ENCODE results near the gene CCDC85A.

CCDC85A gene

DNA sequence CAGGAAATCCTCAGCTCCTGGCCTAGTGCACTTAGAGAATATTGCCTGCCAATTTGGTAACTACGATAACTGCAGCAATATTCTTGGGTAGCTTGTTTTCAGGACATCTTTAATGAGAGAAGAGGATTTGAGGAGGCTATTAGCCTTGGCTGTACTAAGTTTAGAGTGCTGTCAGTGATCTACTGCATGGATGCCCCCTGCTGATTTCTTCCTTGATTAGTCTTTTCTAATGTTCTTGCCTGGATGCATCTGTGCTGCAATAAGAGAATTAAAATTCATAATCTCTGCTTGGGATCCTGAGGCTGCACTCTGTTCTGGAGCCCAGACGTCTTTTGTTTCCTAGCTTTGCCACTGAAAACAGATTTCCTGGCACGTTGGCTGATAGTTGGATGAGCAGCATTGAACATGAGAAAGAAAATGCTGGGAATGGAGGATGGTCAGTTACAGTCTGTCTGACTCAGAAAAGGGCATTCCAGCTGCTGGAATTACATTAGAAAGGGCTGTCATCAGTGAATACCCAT lies 115.4 kb downstream of the CCDC85A start:
- no peak for DNase-seq (ENCODE audit: low read depth)

- no peak for DNase-seq (ENCODE audit: low read depth)
Observed at GRCh38 chr2:56309626-56310170, 125.9 kb downstream of the CCDC85A start.

- no peak for DNase-seq (ENCODE audit: low read depth)
Observed at GRCh38 chr2:56313500-56313921, 129.7 kb downstream of the CCDC85A start.

- DNase-seq (ENCODE audit: low read depth): no peak
Observed at GRCh38 chr2:56314371-56314770, 130.6 kb downstream of the CCDC85A start.

DNA sequence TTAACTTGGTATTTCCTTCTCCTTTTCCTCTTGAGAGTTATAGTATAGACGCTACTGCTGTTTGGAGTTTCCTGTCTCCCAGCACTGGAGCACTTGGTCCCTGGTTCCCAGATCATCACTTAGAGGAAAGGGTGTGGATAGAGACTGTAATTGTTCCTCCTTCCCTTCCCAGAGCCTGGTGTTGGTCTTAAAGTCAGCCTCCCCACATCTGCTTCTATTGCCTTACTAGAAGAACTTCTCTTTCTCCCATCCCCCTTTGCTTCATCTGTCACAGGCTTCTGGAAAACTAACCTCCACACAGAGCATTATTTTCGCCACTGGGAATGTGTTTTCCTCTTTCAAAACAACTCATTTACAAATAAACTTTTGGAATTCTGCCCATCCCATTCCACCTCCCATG lies 131.0 kb downstream of the CCDC85A start:
- DNase-seq (ENCODE audit: low read depth): no peak

GRCh38 chr2:56315376-56315775 lies 131.6 kb downstream of the CCDC85A start:
- DNase-seq (ENCODE audit: low read depth): no peak

- no peak for DNase-seq (ENCODE audit: low read depth)
Observed at GRCh38 chr2:56316011-56316410, 132.2 kb downstream of the CCDC85A start.

DNA sequence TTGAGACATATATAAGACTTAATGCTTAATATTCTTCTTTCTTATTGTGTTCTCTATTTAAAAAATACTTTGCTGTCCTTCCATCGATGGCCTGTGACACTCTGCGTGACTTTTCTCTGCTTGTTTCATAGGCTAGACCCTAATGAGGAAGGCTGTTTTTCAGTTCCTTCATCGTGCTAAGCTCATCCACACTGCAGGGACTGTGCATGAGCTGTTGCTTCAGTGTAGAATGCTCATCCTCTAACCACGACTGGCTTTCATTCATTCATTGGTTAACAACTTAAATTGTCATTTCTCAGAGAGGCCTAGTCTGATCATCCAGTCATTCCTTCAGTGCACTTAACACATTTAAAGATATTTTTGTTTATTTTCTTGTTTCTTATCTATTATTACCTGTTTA lies 134.4 kb downstream of the CCDC85A start:
- DNase-seq (ENCODE audit: low read depth): no peak

DNA sequence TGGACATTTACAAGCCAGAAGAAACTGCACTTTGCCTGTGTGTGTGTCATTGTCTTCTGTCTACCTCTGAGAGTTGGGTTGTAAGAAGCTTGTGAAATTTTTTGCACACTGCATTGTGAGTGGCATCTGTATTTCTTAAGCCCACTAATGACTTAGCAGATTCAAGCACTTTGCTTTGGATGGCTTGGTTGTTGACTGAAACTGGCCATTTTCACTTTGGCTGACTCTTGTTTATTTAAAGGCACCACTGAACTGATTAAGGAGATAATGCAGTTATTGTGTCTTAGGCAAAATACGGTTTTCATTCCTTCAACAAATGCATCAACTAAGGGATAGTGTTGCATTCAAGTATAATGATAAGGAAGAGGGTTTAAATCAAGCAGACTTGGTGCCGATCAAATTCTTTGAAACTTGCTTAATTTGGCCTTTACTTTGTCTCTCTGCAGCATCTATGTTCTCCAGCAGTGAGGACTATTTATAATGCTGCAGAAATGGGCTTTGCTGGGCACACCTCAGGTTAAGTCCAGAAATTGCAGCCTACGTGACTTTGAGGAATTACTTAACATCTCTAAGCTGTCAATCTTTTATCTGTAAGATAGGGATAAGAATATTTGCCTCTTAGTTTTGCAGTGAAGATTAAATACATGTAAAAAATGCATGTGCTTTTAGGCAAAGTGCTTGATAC lies 142.0 kb downstream of the CCDC85A start:
- DNase-seq (ENCODE audit: low read depth): no peak

- DNase-seq (ENCODE audit: low read depth): no peak
Observed at GRCh38 chr2:56326346-56326741, 142.6 kb downstream of the CCDC85A start.

- DNase-seq (ENCODE audit: low read depth): no peak
Observed at GRCh38 chr2:56331810-56332209, 148.0 kb downstream of the CCDC85A start.

GRCh38 chr2:56333812-56334485 lies 150.2 kb downstream of the CCDC85A start:
- DNase-seq (ENCODE audit: low read depth): no peak

- DNase-seq (ENCODE audit: low read depth): peak; percentile 15
Observed at GRCh38 chr2:56334622-56335021, 150.8 kb downstream of the CCDC85A start.

GRCh38 chr2:56335101-56335500 lies 151.3 kb downstream of the CCDC85A start:
- no peak for DNase-seq (ENCODE audit: low read depth)

DNA sequence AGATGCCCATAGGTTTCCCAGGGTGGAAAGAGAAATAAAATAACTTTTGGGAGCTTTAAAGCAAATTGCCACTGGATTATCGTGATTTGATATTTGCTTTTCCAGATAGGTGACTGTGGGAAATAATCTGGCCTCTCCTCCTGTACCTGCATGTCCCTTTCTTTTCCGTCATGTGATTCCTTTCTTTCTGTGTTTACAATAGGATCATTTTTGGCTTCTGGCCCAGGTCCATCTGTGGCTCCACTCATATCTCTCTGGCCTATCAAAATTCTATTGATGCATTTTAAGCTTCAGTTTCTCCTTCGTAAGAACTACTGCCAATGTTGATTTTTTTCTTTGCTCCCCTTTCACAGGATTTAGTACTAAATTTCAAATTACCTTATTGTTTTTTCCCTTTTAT lies 153.6 kb downstream of the CCDC85A start:
- no peak for DNase-seq (ENCODE audit: low read depth)

GRCh38 chr2:56338232-56338631 lies 154.4 kb downstream of the CCDC85A start:
- no peak for DNase-seq (ENCODE audit: low read depth)

GRCh38 chr2:56344771-56345170 lies 161.0 kb downstream of the CCDC85A start:
- no peak for DNase-seq (ENCODE audit: low read depth)

DNA sequence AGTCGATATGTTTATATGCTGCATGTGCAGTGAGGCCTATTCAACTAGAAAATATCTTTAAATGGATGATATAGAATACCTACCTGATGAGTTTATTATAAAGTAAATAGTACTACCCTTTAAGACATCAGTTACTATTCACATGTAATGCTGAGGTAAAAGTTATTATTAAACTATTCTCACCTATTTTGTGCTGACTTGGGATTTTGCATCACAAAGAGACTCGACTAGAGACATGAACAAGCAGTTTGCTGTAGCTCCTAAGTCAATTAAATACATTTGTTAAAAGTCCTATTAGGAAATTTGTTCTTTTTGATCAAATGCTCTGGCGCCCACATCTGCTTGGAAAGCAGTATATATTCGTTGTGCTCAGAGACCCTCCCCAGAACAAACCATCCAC lies 164.1 kb downstream of the CCDC85A start:
- DNase-seq (ENCODE audit: low read depth): no peak

GRCh38 chr2:56348392-56349210 lies 164.8 kb downstream of the CCDC85A start:
- DNase-seq (ENCODE audit: low read depth): no peak

GRCh38 chr2:56357655-56358295 lies 174.0 kb downstream of the CCDC85A start:
- peak; percentile 15 for DNase-seq (ENCODE audit: low read depth)

GRCh38 chr2:56361844-56362243 lies 178.1 kb downstream of the CCDC85A start:
- DNase-seq (ENCODE audit: low read depth): no peak

DNA sequence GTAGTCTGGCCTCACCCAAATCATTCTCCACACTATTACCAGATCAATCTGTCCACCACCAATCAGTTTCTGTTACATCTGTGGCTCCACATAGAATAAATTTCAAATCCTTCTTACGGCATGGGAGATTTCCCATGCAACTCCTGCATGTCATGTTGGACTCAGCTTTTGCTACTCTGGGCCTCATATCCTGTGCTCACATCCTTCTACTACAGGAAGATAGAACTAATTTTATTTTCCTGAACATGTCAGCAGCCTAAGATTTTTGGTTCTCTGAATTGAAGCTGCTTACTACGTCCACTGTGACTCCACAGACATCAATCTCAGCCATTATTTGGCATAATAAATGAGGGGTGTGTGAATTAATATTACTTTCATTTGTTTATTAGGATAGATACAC lies 181.1 kb downstream of the CCDC85A start:
- no peak for DNase-seq (ENCODE audit: low read depth)

Measured in non-pigmented ciliary epithelial cell (primary cell).